GM19099 (cell line): ENCODE measurements around the gene CCRL2.

Experiments used
- POLR2A ChIP-seq: IDR thresholded peaks from 3 replicates; pipeline ENCODE4 v1.6.1; 2011; ENCODE audit warnings: low read depth; ENCODE audit not compliant: insufficient read length; ENCODE audit errors: extremely low read depth

CCRL2 gene

DNA sequence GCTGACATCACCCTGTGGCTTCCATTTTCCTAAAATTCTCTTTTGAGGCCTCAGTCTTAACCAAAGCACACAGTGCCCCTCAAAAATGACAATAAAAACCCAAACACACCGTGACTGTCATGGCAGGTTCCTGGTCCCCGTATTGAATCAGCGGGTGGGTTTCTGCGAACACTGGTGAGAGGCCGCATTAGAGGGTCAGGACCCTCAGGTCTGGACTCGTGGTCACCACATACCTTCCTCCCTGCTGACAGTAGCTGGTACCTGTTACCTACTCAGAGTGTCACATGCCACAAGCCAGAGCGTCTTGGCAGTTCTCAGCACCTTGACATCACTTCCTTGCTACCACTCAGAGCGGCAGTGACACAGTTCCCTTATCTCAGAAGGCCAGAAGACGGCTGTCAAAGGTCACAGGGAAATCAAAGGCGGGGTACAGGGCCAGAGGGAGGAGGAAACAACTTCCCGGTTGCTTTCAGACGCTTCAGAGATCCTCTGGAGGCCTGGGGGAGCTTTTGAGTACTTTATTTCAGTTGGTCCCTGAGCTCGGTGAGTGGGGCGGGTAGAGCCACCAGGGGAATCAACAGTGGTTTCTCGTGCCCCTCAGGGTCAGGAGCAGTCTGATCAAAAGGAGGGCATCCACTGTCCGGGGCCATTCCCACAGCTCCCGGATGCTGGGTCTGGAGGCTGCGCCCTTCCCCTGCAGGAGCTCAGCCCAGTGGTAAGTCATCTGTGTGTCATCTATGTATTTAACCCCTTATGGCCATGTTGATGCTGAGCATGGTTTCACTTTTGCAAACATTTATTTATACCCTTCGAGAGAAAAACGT, at the start of gene CCRL2, which contains the start of gene CCR5AS:
CCRL2 (plus strand) TSS at position 472 of the 824 bp plus-strand sequence. CDS start 821 bp downstream, outside the sequence.
CCR5AS (minus strand) TSS at position 279 of the 824 bp plus-strand sequence.
- no peak for TF ChIP-seq POLR2A

GRCh38 chr3:46358466-46358865, 48.6 kb upstream of the CCRL2 start:
- TF ChIP-seq POLR2A = no peak

DNA sequence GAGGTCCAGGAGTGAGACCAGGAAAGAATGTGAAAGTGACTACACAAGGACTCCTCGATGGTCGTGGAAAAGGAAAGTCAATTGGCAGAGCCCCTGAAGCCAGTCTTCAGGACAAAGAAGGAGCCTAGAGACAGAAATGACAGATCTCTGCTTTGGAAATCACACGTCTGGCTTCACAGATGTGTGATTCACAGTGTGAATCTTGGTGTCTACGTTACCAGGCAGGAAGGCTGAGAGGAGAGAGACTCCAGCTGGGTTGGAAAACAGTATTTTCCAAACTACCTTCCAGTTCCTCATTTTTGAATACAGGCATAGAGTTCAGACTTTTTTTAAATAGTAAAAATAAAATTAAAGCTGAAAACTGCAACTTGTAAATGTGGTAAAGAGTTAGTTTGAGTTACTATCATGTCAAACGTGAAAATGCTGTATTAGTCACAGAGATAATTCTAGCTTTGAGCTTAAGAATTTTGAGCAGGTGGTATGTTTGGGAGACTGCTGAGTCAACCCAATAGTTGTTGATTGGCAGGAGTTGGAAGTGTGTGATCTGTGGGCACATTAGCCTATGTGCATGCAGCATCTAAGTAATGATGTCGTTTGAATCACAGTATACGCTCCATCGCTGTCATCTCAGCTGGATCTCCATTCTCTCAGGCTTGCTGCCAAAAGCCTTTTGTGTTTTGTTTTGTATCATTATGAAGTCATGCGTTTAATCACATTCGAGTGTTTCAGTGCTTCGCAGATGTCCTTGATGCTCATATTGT, 47.1 kb upstream of the CCRL2 start:
- TF ChIP-seq POLR2A = no peak

GRCh38 chr3:46360907-46361306, 46.2 kb upstream of the CCRL2 start:
- TF ChIP-seq POLR2A = no peak

GRCh38 chr3:46361408-46362283, 45.4 kb upstream of the CCRL2 start:
- TF ChIP-seq POLR2A = no peak

- TF ChIP-seq POLR2A = no peak
Observed at GRCh38 chr3:46365041-46365440, 42.0 kb upstream of the CCRL2 start.

GRCh38 chr3:46365737-46366524, 41.1 kb upstream of the CCRL2 start:
- TF ChIP-seq POLR2A = no peak

GRCh38 chr3:46367811-46368210, 39.2 kb upstream of the CCRL2 start:
- TF ChIP-seq POLR2A = no peak

DNA sequence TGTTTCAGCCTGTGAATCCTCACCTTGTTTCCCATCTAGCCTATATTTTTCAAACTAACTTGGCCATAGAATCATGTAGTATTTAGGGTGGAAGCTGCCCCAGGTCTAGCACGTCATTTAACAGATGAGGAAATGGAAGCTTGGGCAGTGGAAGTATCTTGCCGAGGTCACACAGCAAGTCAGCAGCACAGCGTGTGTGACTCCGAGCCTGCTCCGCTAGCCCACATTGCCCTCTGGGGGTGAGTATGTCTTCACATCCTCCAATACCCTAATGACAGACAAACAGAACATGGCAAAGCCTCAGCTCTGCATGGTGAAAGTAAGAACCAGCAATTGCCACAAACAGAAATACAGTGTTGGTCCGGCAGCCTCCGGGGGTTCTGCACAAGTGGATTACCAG, 38.5 kb upstream of the CCRL2 start:
- TF ChIP-seq POLR2A = no peak

GRCh38 chr3:46369151-46369550, 37.9 kb upstream of the CCRL2 start:
- TF ChIP-seq POLR2A = no peak

DNA sequence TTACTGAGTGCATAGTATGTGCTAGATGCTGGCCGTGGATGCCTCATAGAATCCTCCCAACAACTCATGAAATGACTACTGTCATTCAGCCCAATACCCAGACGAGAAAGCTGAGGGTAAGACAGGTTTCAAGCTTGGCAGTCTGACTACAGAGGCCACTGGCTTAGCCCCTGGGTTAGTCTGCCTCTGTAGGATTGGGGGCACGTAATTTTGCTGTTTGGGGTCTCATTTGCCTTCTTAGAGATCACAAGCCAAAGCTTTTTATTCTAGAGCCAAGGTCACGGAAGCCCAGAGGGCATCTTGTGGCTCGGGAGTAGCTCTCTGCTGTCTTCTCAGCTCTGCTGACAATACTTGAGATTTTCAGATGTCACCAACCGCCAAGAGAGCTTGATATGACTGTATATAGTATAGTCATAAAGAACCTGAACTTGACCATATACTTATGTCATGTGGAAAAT, 37.4 kb upstream of the CCRL2 start:
- no peak for TF ChIP-seq POLR2A

DNA sequence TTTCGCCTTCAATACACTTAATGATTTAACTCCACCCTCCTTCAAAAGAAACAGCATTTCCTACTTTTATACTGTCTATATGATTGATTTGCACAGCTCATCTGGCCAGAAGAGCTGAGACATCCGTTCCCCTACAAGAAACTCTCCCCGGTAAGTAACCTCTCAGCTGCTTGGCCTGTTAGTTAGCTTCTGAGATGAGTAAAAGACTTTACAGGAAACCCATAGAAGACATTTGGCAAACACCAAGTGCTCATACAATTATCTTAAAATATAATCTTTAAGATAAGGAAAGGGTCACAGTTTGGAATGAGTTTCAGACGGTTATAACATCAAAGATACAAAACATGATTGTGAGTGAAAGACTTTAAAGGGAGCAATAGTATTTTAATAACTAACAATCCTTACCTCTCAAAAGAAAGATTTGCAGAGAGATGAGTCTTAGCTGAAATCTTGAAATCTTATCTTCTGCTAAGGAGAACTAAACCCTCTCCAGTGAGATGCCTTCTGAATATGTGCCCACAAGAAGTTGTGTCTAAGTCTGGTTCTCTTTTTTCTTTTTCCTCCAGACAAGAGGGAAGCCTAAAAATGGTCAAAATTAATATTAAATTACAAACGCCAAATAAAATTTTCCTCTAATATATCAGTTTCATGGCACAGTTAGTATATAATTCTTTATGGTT, 36.1 kb upstream of the CCRL2 start, which contains the start of gene CCR5:
CCR5 (plus strand) TSS at position 108 of the 680 bp plus-strand sequence. CDS start 1,957 bp downstream, outside the sequence.
- no peak for TF ChIP-seq POLR2A

DNA sequence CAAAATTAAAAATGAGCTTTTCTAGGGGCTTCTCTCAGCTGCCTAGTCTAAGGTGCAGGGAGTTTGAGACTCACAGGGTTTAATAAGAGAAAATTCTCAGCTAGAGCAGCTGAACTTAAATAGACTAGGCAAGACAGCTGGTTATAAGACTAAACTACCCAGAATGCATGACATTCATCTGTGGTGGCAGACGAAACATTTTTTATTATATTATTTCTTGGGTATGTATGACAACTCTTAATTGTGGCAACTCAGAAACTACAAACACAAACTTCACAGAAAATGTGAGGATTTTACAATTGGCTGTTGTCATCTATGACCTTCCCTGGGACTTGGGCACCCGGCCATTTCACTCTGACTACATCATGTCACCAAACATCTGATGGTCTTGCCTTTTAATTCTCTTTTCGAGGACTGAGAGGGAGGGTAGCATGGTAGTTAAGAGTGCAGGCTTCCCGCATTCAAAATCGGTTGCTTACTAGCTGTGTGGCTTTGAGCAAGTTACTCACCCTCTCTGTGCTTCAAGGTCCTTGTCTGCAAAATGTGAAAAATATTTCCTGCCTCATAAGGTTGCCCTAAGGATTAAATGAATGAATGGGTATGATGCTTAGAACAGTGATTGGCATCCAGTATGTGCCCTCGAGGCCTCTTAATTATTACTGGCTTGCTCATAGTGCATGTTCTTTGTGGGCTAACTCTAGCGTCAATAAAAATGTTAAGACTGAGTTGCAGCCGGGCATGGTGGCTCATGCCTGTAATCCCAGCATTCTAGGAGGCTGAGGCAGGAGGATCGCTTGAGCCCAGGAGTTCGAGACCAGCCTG, 35.3 kb upstream of the CCRL2 start:
- TF ChIP-seq POLR2A = no peak
